GM12878 (cell line): Measurements from ENCODE around the gene CFDP1.

Source experiments
- CTCF ChIP-seq, 3 experiments: IDR thresholded peaks in 2 of 3; conservative IDR thresholded peaks in 1 of 3; 2 replicates each; pipeline ENCODE4 v1.5.1; 2011; ENCODE audit warnings: low read depth in 3 of 3, low read length in 3 of 3, mild to moderate bottlenecking in 3 of 3, control low read depth in 2 of 3, moderate library complexity in 2 of 3, inconsistent platforms in 1 of 3, mixed read lengths in 1 of 3; ENCODE audit not compliant: control insufficient read depth in 2 of 3, insufficient read depth in 1 of 3; ENCODE audit errors: extremely low read depth in 1 of 3
- ESRRA ChIP-seq: IDR thresholded peaks from 2 replicates; pipeline ENCODE4 v1.6.1; 2012; ENCODE audit warnings: mild to moderate bottlenecking, low read length, improper control_type of control experiment
- EZH2 ChIP-seq: IDR thresholded peaks from 2 replicates; pipeline ENCODE4 v1.6.1; 2012; ENCODE audit warnings: low read depth, mild to moderate bottlenecking, control low read depth, inconsistent platforms, low read length, borderline replicate concordance; ENCODE audit not compliant: control insufficient read depth
- MAX ChIP-seq: IDR thresholded peaks from 2 replicates; pipeline ENCODE4 v1.6.1; 2012; ENCODE audit warnings: low read depth, low read length, improper control_type of control experiment
- MXI1 ChIP-seq: fragments of 150-350 bp; IDR thresholded peaks from 2 replicates; pipeline ENCODE4 v1.6.1; 2011; ENCODE audit warnings: low read depth, mild to moderate bottlenecking, inconsistent platforms, low read length, improper control_type of control experiment
- SMAD1 ChIP-seq: fragments of 450-650 bp; IDR thresholded peaks from 2 replicates; pipeline ENCODE4 v1.6.1; 2018; ENCODE audit warnings: mild to moderate bottlenecking, low read depth; ENCODE audit not compliant: partially characterized antibody
- USF1 ChIP-seq: IDR thresholded peaks from 2 replicates; pipeline ENCODE4 v1.6.1; 2011; ENCODE audit warnings: borderline replicate concordance, low read depth, mild to moderate bottlenecking, moderate library complexity, mixed read lengths, low read length; ENCODE audit not compliant: insufficient read depth; ENCODE audit errors: extremely low read length
- ZBTB33 ChIP-seq: fragments of 450-650 bp; IDR thresholded peaks from 2 replicates; pipeline ENCODE4 v1.6.1; 2017; ENCODE audit warnings: mild to moderate bottlenecking

- no peak for TF ChIP-seq ESRRA
- no peak for TF ChIP-seq MXI1
- no peak for TF ChIP-seq MAX
- no peak for TF ChIP-seq EZH2
- TF ChIP-seq SMAD1: no peak
- TF ChIP-seq CTCF (IDR thresholded peaks at IDR 0.05 in 2 of 3, conservative IDR thresholded peaks at IDR 0.05 in 1 of 3; ENCODE audit: control insufficient read depth in 2 of 3, extremely low read depth in 1 of 3, insufficient read depth in 1 of 3, low read depth in 3 of 3, low read length in 3 of 3): no peak
- TF ChIP-seq USF1: no peak
- no peak for TF ChIP-seq ZBTB33
Measured at GRCh38 chr16:75460446-75460845, 27.1 kb upstream of the CFDP1 start.
